GM12878 (cell line): ENCODE measurements around the gene ERC1. TPM values are rescaled to one million over a fixed set of nuclear protein-coding genes. Genes with fewer than 3 reads are reported as not detected.
"Not testable (repeated sequence)": the region's sequence is repeated elsewhere in the genome, so short reads cannot be mapped to it uniquely, and the experiment has no call there.

Experiments
- ATAC-seq: fragments of 200-7000 bp; cut with Tn5 transposase; 3 replicates; pipeline ENCODE4 v1.9.1; 2020; ENCODE audit warnings: mild to moderate bottlenecking, moderate library complexity
- BruUV-seq: library from RNA; stranded (reverse); fragments of 400-500 nt; replicated peaks from 2 replicates; lab custom pipeline; 2021; lab: Mats Ljungman, UMichigan
- CTCF ChIA-PET: fragments of 300-600 bp; sonication (Branson Sonifier 250); formaldehyde crosslinking; extraction: SDS; loops from one replicate; lab custom pipeline; 2021; ENCODE audit warnings: inconsistent platforms; lab: Yijun Ruan, JAX
- POLR2A ChIA-PET: fragments of 350-600 bp; formaldehyde crosslinking; extraction: SDS; loops from one replicate; lab custom pipeline; 2021; ENCODE audit warnings: inconsistent platforms; lab: Charles Lee
- RAD21 ChIA-PET: fragments of 300-600 bp; sonication (Branson Sonifier 250); formaldehyde crosslinking; loops from one replicate; lab custom pipeline; 2023; ENCODE audit warnings: antibody characterized with exemption; ENCODE audit not compliant: unreplicated experiment; lab: Charles Lee
- SMC1A ChIA-PET: fragments of 300-600 bp; sonication (Branson Sonifier 250); formaldehyde crosslinking; loops from one replicate; lab custom pipeline; 2023; ENCODE audit not compliant: unreplicated experiment, uncharacterized antibody; lab: Charles Lee
- DNase-seq: peaks from one replicate; pipeline ENCODE4 v3.0.0-alpha.2; 2011; ENCODE audit warnings: low read depth, low spot score
- FAIRE-seq: peaks from 3 replicates; lab custom pipeline; 2011; peaks lifted over from hg19 to GRCh38; lab: Jason Lieb, UNC
- H2AFZ ChIP-seq: 2 replicates; pipeline ENCODE4 v1.6.0; 2011; ENCODE audit warnings: low read depth, low read length, control low read depth; ENCODE audit not compliant: control insufficient read depth
- H3K27ac ChIP-seq: 2 replicates; pipeline ENCODE4 v1.5.1; 2011; ENCODE audit warnings: control low read depth; ENCODE audit not compliant: control insufficient read depth, insufficient read depth
- H3K27me3 ChIP-seq, 2 experiments: replicated peaks in 1 of 2; 2 replicates each; pipeline versions ENCODE4 v1.6.0 to v1.6.1; 2011; ENCODE audit warnings: low read length in 1 of 2; ENCODE audit not compliant: control insufficient read depth in 2 of 2, insufficient read depth in 2 of 2
- H3K36me3 ChIP-seq, 2 experiments: 2 replicates each; pipeline ENCODE4 v1.5.1; 2011; ENCODE audit warnings: low read length in 1 of 2; ENCODE audit not compliant: control insufficient read depth in 2 of 2, insufficient read depth in 2 of 2
- H3K4me1 ChIP-seq: 2 replicates; pipeline ENCODE4 v1.6.1; 2011; ENCODE audit warnings: mild to moderate bottlenecking, low read length, moderate library complexity, mixed read lengths; ENCODE audit not compliant: control insufficient read depth, insufficient read depth
- H3K4me2 ChIP-seq: 2 replicates; pipeline ENCODE4 v1.6.0; 2011; ENCODE audit warnings: control low read depth; ENCODE audit not compliant: control insufficient read depth, insufficient read depth
- H3K4me3 ChIP-seq: fragments of 200-600 bp; sonication (generic); 2 replicates; pipeline ENCODE4 v1.5.1; 2016
- H3K79me2 ChIP-seq: 2 replicates; pipeline ENCODE4 v1.6.0; 2011; ENCODE audit warnings: low read length; ENCODE audit not compliant: control insufficient read depth, insufficient read depth
- H3K9ac ChIP-seq: 2 replicates; pipeline ENCODE4 v1.8.0; 2011; ENCODE audit warnings: low read length, control low read depth, mixed read lengths; ENCODE audit not compliant: control insufficient read depth, insufficient read depth
- H3K9me3 ChIP-seq: replicated peaks from 3 replicates; pipeline ENCODE4 v1.5.1; 2011; ENCODE audit warnings: mild to moderate bottlenecking, low read length; ENCODE audit not compliant: control insufficient read depth, insufficient read depth
- H4K20me1 ChIP-seq: 2 replicates; pipeline ENCODE4 v1.6.0; 2011; ENCODE audit not compliant: control insufficient read depth, insufficient read depth
- NBN ChIP-seq: fragments of 450-650 bp; IDR thresholded peaks from 2 replicates; pipeline ENCODE4 v1.6.1; 2016
- ZNF24 ChIP-seq: fragments of 450-650 bp; IDR thresholded peaks from 2 replicates; pipeline ENCODE4 v1.6.1; 2017; ENCODE audit warnings: antibody characterized with exemption, mild to moderate bottlenecking
- WGBS: methylation state at CpG from one replicate; pipeline ENCODE4 v1.1.6; 2016; ENCODE audit warnings: low lambda C conversion rate; ENCODE audit not compliant: insufficient replicate concordance, insufficient coverage; ENCODE audit errors: missing lambda C conversion rate; 5-methylcytosine and 5-hydroxymethylcytosine counted together
- in situ Hi-C: fragments of 300-500 bp; cut with MboI; formaldehyde crosslinking; loops from 9 replicates; pipeline ENCODE4 v1.14.3; 2018; ENCODE audit warnings: mixed read lengths
- intact Hi-C: fragments of 100-400 bp; cut with micrococcal nuclease; formaldehyde crosslinking; loops from one replicate; pipeline ENCODE4 v1.14.2; 2022; ENCODE audit not compliant: unreplicated experiment
- polyA plus RNA-seq, 11 experiments: library from polyadenylated mRNA; depleted of rRNA in 4 of 11; unstranded in 6 of 11; stranded (reverse) in 5 of 11; fragments of >200 nt; fragmentation: Nextera tagmentation in 4 of 11; fragmentation: Illumina TruSeq in 1 of 11; extraction: Ambion mirVana in 4 of 11; extraction: Trizol in 1 of 11; gene quantifications; 1 replicate in 1 of 11; 2 replicates in 10 of 11; pipeline versions ENCODE4 v1.2.1 to v1.2.3, GENCODE V29; 2011 to 2016; ENCODE audit warnings: inconsistent platforms in 2 of 11, missing spikeins in 2 of 11, low read depth in 1 of 11
- total RNA-seq, 4 experiments: library from RNA; depleted of rRNA in 3 of 4; stranded (reverse); fragments of >200 nt in 3 of 4; fragmentation: Illumina TruSeq in 1 of 4; extraction: Trizol in 1 of 4; gene quantifications; 2 replicates each; pipeline versions ENCODE4 v1.2.1 to v1.2.3, GENCODE V29; 2013 to 2021

The ERC1 gene
- total and polyA plus RNA-seq, 10 of the 15 experiments (the other 5 are each of a cell fraction or from before 2014, with no cell fraction given): 0.75 to 8.0 (median 5.0) TPM

- WGBS: 100% methylated on average over 1 of the region's 2 CpGs
- H4K20me1 ChIP-seq, H3K27ac ChIP-seq, BruUV-seq, H3K4me3 ChIP-seq, H3K36me3 ChIP-seq, H3K9ac ChIP-seq, DNase-seq, H3K79me2 ChIP-seq, intact Hi-C loops, POLR2A ChIA-PET, H2AFZ ChIP-seq, FAIRE-seq, H3K9me3 ChIP-seq, H3K27me3 ChIP-seq: not testable (repeated sequence)
- ATAC-seq: peak; percentile 38
- ChIA-PET RAD21 (interaction anchor here (2.9 to 3.3 kb wide), 2 partner anchors 9 to 18 kb away, joined by 9 to 23 read pairs; no protein-coding TSS in a partner anchor), CTCF (interaction anchor here (8.5 kb wide), 1 partner anchor 18 kb away, joined by 61 read pairs; no protein-coding TSS in a partner anchor), SMC1A (interaction anchor here (0.9 to 2.1 kb wide), 6 partner anchors 8 to 483 kb away, joined by 3 to 7 read pairs (median 4); no protein-coding TSS in a partner anchor)
- Histone ChIP-seq H3K4me1 (peaks cover 22% of the 10 kb centered on the region), H3K4me2 (peak overlapping the region; percentile 81; the same call in 1 of the 2 replicates)
- in situ Hi-C loops: loop anchor here (5.0 kb wide), 1 partner anchor 532 kb away; no protein-coding TSS in a partner anchor
Measured at GRCh38 chr12:1099618-1100017, 108.6 kb downstream of the ERC1 start.

GRCh38 chr12:1102115-1102514, 111.1 kb downstream of the ERC1 start:
- WGBS: 47% methylated on average over 2 of the region's 2 CpGs
- no peak for FAIRE-seq
- ChIA-PET POLR2A (interaction anchor here (0.6 kb wide), 1 partner anchor 432 kb away, joined by 3 read pairs; no protein-coding TSS in a partner anchor), SMC1A (interaction anchor here (0.8 to 2.2 kb wide), 6 partner anchors 9 to 156 kb away, joined by 3 to 11 read pairs (median 4); no protein-coding TSS in a partner anchor), RAD21 (interaction anchor here (1.3 to 1.4 kb wide), 3 partner anchors 9 to 152 kb away, joined by 3 to 6 read pairs (median 5); partner anchors contain the start of gene RAD52), CTCF (interaction anchor here (0.6 to 8.5 kb wide), 4 partner anchors 11 to 208 kb away, joined by 3 to 61 read pairs (median 4); no protein-coding TSS in a partner anchor)
- no peaks in the 10 kb centered on the region for H3K9me3 ChIP-seq
- no peak overlapping the region for H3K4me3 ChIP-seq
- H3K36me3 ChIP-seq: no peaks in the 10 kb centered on the region
- TF ChIP-seq NBN (no peak), ZNF24 (peak; percentile 92)
- no TSS peak for BruUV-seq
- H3K27ac ChIP-seq: no peak overlapping the region
- H3K4me1 ChIP-seq: peaks cover 15% of the 10 kb centered on the region; the same call in 1 of the 2 replicates
- no peaks in the 10 kb centered on the region for H3K27me3 ChIP-seq
- H4K20me1 ChIP-seq: no peaks in the 10 kb centered on the region
- H3K79me2 ChIP-seq: no peaks in the 10 kb centered on the region
- H3K9ac ChIP-seq: no peak overlapping the region
- no peak for ATAC-seq
- DNase-seq: no peak
- H3K4me2 ChIP-seq: no peak overlapping the region
- H2AFZ ChIP-seq: no peak overlapping the region
- intact Hi-C loops (no loop called here), in situ Hi-C loops (no loop called here)
